Vagina (tissue), 2 donors: Measurements from ENCODE around the gene CDC14A. TPM values are rescaled to one million over a fixed set of nuclear protein-coding genes. Genes with fewer than 3 reads are reported as not detected.
A peak's percentile ranks its signal among the peaks of the same experiment; 100 is the strongest.

Experiments used
- DNase-seq, 2 donors: peaks; one replicate each; pipeline ENCODE4 v3.0.0-alpha.2; 2017; ENCODE audit errors: extremely low spot score in 2 of 2
- H3K27ac ChIP-seq: fragments of 200-600 bp; sonication (generic); one replicate; pipeline ENCODE4 v1.5.1; 2019
- H3K27me3 ChIP-seq: fragments of 200-600 bp; sonication (generic); one replicate; pipeline ENCODE4 v1.5.1; 2019
- H3K36me3 ChIP-seq, 2 donors: fragments of 200-600 bp; sonication (generic); one replicate each; pipeline ENCODE4 v1.5.1; 2017 to 2019
- H3K4me1 ChIP-seq: fragments of 200-600 bp; sonication (generic); one replicate; pipeline ENCODE4 v1.5.1; 2019
- H3K4me3 ChIP-seq, 2 donors: fragments of 200-600 bp; sonication (generic); 1 replicate in 1 of 2; 2 replicates in 1 of 2; pipeline ENCODE4 v1.5.1; 2016 to 2019
- H3K9me3 ChIP-seq: fragments of 200-600 bp; sonication (generic); one replicate; pipeline ENCODE4 v1.5.1; 2019
- POLR2A ChIP-seq, 2 donors: fragments of 450-650 bp; IDR thresholded peaks; one replicate each; pipeline ENCODE4 v1.6.1; 2017; ENCODE audit warnings: antibody characterized with exemption in 2 of 2, mild to moderate bottlenecking in 2 of 2, moderate library complexity in 2 of 2
- POLR2AphosphoS5 ChIP-seq, 2 donors: sonication (generic); formaldehyde crosslinking; IDR thresholded peaks; one replicate each; pipeline ENCODE4 v1.9.0; 2017; ENCODE audit warnings: antibody characterized with exemption in 2 of 2, mild to moderate bottlenecking in 2 of 2, low read depth in 1 of 2; ENCODE audit not compliant: insufficient read depth in 1 of 2
- intact Hi-C: fragments of 100-400 bp; cut with DNase I; formaldehyde crosslinking; loops from one replicate; pipeline ENCODE4 v1.15.1; 2023
- total RNA-seq: library from RNA; depleted of rRNA; stranded (reverse); fragments of >200 nt; gene quantifications from one replicate; pipeline ENCODE4 v1.2.3, GENCODE V29; 2016
- TF ChIP-seq, protein P1 (sequence below), 3 experiments: fragments of 450-650 bp in 2 of 3; fragments of 200-600 bp in 1 of 3; sonication (generic) in 1 of 3; IDR thresholded peaks; one replicate each; pipeline ENCODE4 v1.5.1; 2017 to 2019; ENCODE audit warnings: antibody characterized with exemption in 3 of 3, mild to moderate bottlenecking in 2 of 3, moderate library complexity in 2 of 3

CDC14A gene
- total RNA-seq, 1 donor from 2014 or later: 14.5 TPM

- no peak for DNase-seq
- no peak overlapping the region for H3K27ac ChIP-seq
These were observed 107.2 kb downstream of the CDC14A start for GRCh38 chr1:100459358-100460114.

GRCh38 chr1:100461222-100461621, 108.9 kb downstream of the CDC14A start:
- H3K9me3 ChIP-seq: no peaks in the 10 kb centered on the region
- DNase-seq: no peak
- H3K4me3 ChIP-seq: no peak overlapping the region
- H3K27me3 ChIP-seq: no peaks in the 10 kb centered on the region
- intact Hi-C loops: no loop called here
- no peak overlapping the region for H3K27ac ChIP-seq
- H3K36me3 ChIP-seq: peaks cover 0 to 4% of the 10 kb centered on the region in 2 donors
- TF ChIP-seq POLR2A (IDR thresholded peaks at IDR 0.05) (no peak), POLR2AphosphoS5 (IDR thresholded peaks at IDR 0.05; ENCODE audit: insufficient read depth in 1 of 2, low read depth in 1 of 2) (no peak)
- TF ChIP-seq, protein P1, sequence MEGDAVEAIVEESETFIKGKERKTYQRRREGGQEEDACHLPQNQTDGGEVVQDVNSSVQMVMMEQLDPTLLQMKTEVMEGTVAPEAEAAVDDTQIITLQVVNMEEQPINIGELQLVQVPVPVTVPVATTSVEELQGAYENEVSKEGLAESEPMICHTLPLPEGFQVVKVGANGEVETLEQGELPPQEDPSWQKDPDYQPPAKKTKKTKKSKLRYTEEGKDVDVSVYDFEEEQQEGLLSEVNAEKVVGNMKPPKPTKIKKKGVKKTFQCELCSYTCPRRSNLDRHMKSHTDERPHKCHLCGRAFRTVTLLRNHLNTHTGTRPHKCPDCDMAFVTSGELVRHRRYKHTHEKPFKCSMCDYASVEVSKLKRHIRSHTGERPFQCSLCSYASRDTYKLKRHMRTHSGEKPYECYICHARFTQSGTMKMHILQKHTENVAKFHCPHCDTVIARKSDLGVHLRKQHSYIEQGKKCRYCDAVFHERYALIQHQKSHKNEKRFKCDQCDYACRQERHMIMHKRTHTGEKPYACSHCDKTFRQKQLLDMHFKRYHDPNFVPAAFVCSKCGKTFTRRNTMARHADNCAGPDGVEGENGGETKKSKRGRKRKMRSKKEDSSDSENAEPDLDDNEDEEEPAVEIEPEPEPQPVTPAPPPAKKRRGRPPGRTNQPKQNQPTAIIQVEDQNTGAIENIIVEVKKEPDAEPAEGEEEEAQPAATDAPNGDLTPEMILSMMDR (IDR thresholded peaks at IDR 0.05): no peak
- H3K4me1 ChIP-seq: peaks cover 5% of the 10 kb centered on the region

More at GRCh38 chr1:100459358-100460114, 107.2 kb downstream of the CDC14A start:
- Histone ChIP-seq H3K4me1 (peaks cover 5% of the 10 kb centered on the region), H3K27me3 (no peaks in the 10 kb centered on the region), H3K36me3 (peaks cover 0 to 4% of the 10 kb centered on the region in 2 donors), H3K9me3 (no peaks in the 10 kb centered on the region), H3K4me3 (no peak overlapping the region)
- intact Hi-C loops: loop anchor here (5.0 kb wide), 1 partner anchor 408 kb away; no protein-coding TSS in a partner anchor
- TF ChIP-seq, protein P1 (IDR thresholded peaks at IDR 0.05): peak; percentile 64 to 83 (median 82)
- no peak for TF ChIP-seq POLR2A (IDR thresholded peaks at IDR 0.05)

DNA sequence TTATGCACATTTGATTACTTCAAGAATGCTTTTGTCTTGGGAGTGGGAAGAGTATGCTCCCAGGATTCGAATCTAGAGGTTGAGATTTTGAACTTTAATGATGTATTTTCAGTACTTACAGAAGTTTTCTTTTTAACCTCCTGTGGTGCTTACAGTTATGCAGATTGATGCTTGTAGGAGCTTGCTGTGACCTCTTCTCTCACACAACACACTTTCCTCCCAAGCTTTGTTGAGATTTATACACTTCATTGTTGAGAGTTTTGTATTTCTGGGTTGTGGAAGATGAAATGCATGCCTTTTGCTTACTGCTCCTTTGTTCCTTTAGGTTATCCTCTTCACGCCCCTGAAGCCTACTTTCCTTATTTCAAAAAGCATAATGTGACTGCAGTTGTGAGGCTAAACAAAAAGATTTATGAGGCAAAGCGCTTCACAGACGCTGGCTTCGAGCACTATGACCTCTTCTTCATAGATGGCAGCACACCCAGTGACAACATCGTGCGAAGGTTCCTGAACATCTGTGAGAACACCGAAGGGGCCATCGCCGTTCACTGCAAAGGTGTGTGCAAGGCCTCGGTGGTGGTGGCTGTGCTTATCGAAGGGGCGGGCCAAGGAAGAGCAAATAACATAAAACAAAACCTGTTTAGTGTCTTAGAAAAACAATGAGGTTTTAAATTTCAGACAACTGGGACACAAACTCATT, 110.2 kb downstream of the CDC14A start:
- intact Hi-C loops: no loop called here
- H3K4me1 ChIP-seq: peaks cover 5% of the 10 kb centered on the region
- no peaks in the 10 kb centered on the region for H3K27me3 ChIP-seq
- H3K36me3 ChIP-seq: peaks cover 0 to 4% of the 10 kb centered on the region in 2 donors
- H3K27ac ChIP-seq: no peak overlapping the region
- H3K4me3 ChIP-seq: no peak overlapping the region
- DNase-seq: no peak
- TF ChIP-seq, protein P1 (IDR thresholded peaks at IDR 0.05): no peak
- no peak for TF ChIP-seq POLR2A (IDR thresholded peaks at IDR 0.05)
- no peak for TF ChIP-seq POLR2AphosphoS5 (IDR thresholded peaks at IDR 0.05; ENCODE audit: insufficient read depth in 1 of 2, low read depth in 1 of 2)
- H3K9me3 ChIP-seq: no peaks in the 10 kb centered on the region

DNA sequence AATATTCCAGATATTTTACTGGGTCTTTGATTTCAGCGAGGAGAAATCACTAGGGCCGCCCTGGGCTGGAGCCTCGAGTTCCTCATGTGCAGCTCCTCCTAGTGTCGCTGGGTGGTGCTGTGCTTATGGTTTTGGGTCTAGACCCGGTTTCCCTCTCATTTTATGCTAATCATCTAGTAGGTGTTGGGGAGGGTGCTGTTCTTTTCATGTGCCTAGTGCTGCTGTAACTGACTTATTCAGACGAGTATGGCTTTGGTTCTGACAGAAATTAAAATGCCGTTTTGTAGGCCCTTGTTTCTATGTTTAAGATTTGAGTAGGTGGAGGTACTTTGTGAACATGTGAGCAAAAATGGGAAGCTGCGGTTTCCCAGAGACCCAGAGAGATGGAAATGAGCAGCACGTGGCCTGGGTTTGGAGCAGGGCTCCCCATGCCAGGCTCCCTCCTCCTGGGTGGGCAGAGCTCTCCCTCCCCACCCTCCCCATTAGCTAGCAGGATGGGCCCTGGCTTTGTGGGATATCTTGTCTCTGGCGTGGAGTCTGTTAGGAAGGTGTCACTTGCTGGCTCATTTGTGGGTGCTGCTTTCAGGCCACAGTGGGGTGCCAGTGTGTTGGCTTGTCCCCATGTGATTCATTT, 111.6 kb downstream of the CDC14A start:
- intact Hi-C loops: no loop called here
- TF ChIP-seq POLR2AphosphoS5 (IDR thresholded peaks at IDR 0.05; ENCODE audit: insufficient read depth in 1 of 2, low read depth in 1 of 2): no peak
- TF ChIP-seq, protein P1 (IDR thresholded peaks at IDR 0.05): peak in 2 of 3 experiments; percentile 21 to 49
- DNase-seq: no peak
- no peak overlapping the region for H3K4me3 ChIP-seq
- H3K4me1 ChIP-seq: peaks cover 5% of the 10 kb centered on the region
- no peaks in the 10 kb centered on the region for H3K9me3 ChIP-seq
- H3K27me3 ChIP-seq: no peaks in the 10 kb centered on the region
- H3K27ac ChIP-seq: no peak overlapping the region
- H3K36me3 ChIP-seq: peaks cover 0 to 4% of the 10 kb centered on the region in 2 donors
